ENCODE data around the gene SLC26A2.

The SLC26A2 gene

DNA sequence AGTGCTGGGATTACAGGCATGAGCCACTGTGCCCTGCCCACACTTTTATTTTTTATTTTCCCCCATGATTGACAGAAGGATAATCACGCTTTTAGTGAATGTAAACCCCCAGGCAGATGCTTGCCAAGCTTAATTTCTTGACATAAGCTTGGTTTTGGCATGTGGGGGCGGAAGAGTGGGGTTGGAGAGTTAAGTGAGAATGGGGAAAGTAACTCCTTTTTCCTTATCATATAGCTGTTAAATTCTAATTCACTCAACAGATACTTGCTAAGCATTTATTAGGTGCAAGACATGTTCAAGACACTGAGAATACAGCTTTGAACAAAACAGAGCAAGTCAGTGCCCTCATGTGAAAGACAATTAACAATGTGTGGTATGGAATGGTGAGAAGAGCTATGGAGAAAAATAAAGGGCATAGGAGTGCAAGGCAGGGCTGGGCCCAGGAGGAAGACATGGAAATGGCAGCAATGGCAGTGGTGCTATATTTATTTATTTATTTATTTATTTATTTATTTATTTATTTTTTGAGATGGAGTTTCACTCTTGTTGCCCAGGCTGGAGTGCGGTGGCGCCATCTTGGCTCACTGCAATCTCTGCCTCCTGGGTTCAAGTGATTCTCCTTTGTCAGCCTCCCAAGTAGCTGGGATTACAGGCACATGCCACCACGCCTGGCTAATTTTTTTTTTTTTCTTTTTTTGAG, 2.2 kb downstream of the SLC26A2 start:
- DNase-seq (ENCODE audit: low read depth in 2 of 2) = no peak

DNA sequence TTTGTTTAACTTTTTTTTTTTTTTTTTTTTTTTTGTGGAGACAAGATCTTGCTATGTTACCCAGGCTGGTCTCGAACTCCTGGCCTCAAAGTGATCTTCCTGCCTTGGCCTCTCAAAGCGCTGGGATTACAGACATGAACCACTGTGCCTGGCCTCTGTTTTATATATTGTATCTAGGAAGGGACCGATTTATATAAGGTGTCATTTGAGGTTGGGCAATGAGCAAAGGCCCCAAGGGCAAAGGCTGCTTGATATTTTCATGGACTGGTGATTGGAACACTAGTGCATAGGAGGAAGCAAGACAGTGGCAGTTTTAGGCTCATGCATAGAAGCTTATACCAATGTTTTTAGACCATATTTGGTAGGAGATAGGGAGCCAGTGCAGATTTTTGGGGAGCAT, 3.2 kb downstream of the SLC26A2 start:
- no peak for DNase-seq (ENCODE audit: low read depth in 2 of 2)

DNA sequence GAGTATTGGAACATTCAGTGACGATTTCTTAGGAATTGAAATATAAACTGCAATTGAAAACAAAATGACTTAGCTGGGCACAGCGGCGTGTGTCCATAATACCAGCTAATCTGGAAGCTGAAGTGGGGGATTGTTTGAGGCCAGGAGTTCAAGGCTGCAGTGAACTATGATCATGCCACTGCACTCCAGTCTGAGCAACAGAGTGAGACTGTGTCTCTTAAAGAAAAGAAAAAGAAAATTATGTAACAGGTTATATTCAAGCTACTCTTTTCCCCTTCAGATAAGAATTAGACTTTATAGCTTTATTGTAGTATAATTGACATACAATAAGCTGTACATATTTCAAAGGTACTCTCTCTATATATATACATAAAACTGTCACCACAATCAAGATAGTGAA, 6.4 kb downstream of the SLC26A2 start:
- no peak for DNase-seq (ENCODE audit: low read depth in 2 of 2)

DNA sequence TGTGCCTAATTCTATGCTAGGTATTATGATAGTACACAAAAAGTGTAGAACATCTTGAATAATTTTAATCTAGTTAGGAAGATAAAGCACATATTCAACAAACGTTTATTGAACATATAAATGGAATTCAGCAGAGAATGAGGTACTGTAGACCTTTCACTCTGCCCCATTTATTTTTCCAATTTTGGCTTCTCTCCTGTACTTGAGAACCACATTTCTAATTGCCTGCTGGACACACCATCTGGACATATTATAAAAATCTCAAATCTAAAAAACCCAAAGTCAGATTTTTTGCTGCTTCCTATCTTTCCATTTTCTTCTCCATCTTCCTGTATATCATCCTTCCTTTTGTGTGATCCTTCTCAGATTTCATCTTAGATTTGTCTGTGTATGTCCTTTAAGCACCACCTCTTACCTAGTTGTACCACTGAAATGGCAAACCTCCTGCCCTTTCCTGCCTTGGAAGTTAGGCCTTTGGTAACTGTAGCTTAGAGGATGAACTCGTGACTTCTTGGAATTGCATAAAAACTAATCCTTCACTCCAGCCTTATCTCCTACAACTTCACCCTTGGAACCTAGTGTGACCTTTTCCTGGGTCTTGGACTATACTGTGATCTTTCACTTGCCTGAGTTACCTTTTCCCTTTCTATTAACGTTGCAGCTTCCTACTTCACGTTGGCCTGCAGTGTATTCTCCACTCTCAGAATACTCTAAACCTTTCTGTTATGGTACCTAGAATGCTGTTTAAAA, 8.8 kb downstream of the SLC26A2 start:
- DNase-seq (ENCODE audit: low read depth in 2 of 2) = no peak

DNA sequence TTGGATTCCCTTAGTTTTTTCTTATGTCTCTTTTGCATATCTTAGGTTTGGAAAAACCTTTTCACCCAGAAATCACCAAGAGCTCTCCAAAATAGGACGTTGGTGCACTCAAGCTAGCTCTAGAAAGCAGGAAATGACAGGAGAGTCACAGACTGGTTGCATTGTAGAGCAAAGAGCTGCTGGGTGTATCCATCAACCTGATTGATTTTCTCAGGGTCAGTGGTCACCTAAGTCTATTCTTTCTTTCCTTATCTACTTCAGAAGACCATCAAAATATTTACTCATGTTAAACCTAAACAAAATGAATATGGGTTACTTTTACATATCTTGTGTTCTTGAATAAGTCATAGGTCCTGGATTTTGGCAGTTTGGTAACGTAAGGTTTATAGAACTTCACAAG, 14.9 kb downstream of the SLC26A2 start:
- DNase-seq (ENCODE audit: low read depth in 2 of 2) = no peak

DNA sequence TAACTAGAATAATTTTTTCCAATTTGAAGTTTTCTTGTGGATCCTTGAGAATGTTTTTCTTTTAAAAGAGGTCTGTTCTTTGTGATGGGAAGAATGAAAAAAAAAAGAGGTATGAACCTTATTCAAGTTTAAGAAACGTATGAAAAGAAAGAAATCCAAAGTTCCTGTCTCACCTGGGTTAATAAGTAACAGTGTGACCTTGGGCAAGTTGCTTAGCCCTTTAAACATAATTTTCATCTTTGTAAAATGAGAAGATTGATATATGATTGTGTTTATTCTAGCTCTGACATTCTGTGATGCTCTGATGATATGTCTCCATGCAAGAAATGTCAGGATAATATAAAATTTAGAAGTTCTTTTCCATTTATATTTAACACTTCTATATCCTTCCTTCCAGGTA, 19.3 kb downstream of the SLC26A2 start:
- no peak for DNase-seq (ENCODE audit: low read depth in 2 of 2)

DNA sequence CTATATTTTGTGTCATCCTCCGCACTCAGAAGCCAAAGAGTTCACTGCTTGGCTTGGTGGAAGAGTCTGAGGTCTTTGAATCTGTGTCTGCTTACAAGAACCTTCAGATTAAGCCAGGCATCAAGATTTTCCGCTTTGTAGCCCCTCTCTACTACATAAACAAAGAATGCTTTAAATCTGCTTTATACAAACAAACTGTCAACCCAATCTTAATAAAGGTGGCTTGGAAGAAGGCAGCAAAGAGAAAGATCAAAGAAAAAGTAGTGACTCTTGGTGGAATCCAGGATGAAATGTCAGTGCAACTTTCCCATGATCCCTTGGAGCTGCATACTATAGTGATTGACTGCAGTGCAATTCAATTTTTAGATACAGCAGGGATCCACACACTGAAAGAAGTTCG, 20.6 kb downstream of the SLC26A2 start:
- no peak for DNase-seq (ENCODE audit: low read depth in 2 of 2)

DNA sequence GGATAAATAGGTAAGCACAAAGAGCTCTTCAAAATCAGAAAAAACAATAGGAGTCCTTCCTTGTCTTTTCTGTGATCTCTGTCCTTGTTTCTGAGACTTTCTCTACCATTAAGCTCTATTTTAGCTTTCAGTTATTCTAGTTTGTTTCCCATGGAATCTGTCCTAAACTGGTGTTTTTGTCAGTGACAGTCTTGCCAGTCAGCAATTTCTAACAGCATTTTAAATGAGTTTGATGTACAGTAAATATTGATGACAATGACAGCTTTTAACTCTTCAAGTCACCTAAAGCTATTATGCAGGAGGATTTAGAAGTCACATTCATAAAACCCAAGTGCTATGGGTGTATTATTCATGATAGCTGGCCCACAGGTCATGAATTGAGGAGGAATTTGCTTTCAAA, 21.9 kb downstream of the SLC26A2 start:
- DNase-seq (ENCODE audit: low read depth in 2 of 2) = no peak

DNA sequence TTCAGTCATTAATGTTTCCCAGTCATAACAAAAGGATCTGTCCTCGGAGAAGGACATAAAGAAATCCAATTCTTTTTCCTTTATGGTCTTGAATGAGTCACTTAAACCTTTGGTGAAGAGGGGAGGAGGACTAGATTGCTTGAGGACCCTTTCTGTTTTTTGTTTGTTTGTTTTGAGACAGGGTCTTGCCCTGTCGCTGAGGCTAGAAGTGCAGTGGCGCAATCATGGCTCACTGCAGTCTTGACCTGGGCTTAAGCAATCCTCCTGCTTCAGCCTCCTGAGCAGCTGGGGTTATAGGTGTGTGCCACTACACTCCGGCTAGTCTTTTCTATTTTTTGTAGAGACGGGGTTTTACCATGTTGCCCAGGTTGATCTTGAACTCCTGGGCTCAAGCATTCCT, 27.6 kb downstream of the SLC26A2 start:
- DNase-seq (ENCODE audit: low read depth in 2 of 2) = no peak

DNA sequence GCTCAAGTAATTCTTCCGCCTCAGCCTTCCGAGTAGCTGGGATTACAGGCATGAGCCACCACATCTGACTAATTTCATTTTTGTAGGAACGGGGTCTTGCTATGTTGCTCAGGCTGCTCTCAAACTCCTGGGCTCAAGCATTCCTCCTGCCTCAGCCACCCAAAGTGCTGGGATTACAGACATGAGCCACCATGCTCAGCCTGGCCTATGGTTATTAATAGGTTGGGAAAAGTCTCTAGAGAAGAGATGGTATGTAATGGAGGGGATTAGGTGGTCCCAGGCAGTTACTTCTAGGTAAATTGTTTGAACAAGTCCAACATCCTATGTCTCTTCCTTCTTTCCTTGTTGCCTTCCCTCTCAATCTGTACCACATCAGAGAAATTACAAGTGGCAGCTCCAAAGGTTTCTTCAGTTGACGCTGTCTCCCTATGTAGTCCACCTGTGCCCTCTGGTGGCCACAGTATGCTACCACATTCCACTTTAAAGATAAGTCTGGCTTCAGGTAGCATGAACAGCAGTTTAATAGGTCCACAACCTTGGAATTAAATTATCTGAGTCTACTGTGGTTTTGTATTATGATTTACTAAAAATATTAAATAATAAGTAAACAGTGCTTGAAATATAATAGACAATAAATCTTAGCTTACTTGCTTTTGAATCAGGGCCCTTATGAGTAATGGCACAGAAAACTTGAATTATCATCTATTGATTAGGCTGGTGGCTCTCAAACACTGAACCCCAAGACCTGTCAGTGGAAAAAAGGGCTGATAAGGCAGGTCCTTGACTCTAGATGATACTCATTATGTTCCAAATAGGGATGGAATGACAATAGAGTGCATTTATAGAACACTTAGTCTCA, 30.2 kb downstream of the SLC26A2 start:
- peak; percentile 41 to 42 for DNase-seq (ENCODE audit: low read depth in 2 of 2)

DNA sequence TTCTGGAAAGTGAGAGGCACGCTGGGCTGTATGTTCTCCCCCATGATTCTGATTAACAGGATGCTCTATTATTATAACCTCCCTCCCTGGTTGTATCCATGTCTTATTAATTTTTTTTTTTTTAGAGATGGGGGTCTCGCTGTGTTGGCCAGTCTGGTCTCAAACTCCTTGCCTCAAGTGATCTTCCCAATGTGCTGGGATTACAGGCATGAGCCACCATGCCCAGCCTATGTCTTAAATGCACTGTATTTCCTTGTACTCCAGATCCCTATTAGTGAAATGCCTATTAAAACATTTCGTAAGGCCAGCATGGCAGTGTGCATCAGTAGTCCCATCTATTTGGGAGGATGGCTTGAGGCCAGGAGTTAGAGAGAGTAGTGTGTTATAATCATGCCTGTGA, 32.9 kb downstream of the SLC26A2 start:
- DNase-seq (ENCODE audit: low read depth in 2 of 2) = no peak

DNA sequence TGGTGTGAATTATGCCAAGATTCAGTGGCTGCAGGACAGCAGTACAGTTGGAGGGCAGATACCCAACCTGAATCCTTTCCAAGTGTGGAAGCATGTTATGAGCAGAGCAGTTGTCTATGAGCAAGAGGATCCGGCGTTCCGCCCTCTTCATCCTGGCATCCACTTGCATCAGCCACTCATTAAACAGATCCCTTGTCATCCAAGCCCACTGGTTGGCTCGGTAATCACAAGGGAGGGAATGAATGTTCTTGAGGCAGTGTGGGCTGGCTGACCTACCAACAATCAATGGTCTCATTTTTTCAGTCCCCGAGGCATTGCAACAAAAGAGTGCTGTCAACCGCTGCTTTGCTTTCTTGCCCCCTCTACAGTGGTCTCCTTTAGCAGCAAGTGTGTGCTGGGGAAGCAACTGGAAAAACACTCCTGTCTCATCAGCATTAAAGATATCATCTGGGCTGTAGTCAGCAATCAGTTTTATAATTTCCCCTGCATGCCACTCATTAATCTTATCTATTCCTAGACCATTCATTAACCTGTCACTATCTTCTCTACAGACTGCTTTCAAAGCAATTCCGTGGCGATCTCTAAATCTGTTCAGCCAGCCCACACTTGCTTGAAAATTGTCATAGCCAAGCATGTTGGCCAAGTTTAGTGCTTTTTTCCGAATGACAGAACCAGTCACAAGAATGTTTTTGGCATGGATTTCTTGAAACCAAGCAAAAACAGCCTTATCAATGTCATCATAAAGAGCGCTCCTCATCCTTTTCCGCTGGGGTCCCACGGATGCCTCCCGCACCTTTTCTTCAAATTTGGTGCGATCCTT, 35.0 kb downstream of the SLC26A2 start:
- DNase-seq (ENCODE audit: low read depth in 2 of 2) = no peak

DNA sequence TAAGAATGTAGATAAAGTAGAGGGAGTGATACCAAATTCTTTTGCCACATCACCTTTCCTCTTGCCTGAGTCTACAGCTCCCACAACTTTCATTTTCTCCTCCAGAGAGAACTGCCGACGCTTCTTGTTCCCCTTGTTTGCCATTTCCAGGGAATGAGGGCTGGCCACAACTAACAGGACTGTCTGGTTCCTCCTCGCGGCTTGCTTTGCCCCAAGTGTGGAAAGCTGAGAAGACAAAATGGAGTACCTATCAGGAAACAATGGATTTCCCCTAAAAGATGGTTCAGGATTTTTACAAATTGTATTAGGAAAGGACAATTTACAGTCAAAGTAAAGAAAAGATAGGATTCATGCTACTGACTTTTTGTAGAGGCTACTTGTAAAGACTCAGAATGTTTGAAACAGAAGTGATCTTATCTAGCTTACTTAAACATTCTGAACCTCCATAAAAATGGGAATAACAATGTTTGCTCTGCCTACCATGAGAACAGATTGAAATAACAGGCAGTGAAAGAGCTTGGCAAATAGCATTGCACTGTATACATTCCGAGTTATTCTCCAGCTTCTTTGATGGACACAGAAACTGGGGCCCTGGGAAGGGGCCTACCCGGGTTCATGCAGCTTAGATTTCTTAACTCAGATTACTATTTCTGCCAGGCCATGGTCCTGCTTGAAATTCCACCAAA, 35.8 kb downstream of the SLC26A2 start:
- DNase-seq (ENCODE audit: low read depth in 2 of 2) = no peak

DNA sequence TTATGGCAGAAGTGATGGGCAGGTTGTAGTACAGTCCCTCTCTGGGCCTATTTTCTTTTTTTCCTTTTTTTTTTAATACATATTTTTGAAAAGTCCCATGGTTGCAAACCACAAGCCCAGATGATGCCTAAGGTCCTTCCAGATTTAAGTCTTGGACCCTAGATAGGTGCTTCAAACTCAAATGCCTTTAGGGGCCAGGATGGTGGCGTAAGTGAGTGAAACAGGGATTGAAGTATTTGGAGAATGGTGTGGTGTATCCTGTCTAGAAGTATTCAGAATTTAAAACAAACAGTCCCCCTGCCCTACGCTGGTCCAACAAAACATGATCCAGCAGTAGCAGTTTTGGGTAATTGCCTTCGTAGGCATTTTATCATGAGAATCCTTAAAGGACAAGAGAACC, 37.7 kb downstream of the SLC26A2 start:
- DNase-seq (ENCODE audit: low read depth in 2 of 2) = no peak

DNA sequence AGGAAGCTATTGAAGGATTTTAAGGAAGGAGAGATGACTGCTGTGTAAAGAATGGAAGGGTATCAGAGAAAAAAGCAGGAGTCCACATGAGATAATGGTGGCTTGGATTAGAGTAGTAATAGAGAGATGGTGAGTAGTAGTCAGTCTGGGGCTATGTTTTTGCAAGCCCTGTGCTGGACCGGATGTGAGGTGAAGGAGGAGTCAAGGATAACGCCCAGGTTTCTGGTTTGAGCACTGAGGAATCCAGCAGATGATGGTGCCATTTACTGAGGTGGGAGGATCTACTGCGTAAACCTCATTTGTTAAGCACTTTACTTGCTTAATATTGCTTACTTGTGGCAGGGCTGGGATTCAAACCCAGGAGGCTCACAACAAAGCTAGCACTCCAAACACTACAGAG, 38.8 kb downstream of the SLC26A2 start:
- no peak for DNase-seq (ENCODE audit: low read depth in 2 of 2)

DNA sequence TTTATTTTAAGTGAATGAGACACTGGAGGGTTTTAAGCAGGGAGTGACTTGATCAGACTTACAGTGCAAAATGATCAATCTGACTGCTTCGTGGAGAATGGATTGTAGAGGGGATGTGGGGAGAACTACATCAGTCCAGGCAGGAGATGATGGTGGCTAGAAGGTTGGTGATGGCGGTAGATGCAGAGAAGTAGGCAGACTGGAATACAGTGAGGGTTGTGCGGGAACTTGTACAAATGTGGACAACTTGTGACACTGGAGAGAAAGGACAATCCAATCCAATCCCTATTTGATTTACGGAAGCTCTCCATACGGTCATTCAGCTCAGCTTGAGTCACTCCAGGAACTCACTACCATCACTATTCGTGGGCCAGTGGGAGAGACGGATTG, 39.3 kb downstream of the SLC26A2 start:
- no peak for DNase-seq (ENCODE audit: low read depth in 2 of 2)

DNA sequence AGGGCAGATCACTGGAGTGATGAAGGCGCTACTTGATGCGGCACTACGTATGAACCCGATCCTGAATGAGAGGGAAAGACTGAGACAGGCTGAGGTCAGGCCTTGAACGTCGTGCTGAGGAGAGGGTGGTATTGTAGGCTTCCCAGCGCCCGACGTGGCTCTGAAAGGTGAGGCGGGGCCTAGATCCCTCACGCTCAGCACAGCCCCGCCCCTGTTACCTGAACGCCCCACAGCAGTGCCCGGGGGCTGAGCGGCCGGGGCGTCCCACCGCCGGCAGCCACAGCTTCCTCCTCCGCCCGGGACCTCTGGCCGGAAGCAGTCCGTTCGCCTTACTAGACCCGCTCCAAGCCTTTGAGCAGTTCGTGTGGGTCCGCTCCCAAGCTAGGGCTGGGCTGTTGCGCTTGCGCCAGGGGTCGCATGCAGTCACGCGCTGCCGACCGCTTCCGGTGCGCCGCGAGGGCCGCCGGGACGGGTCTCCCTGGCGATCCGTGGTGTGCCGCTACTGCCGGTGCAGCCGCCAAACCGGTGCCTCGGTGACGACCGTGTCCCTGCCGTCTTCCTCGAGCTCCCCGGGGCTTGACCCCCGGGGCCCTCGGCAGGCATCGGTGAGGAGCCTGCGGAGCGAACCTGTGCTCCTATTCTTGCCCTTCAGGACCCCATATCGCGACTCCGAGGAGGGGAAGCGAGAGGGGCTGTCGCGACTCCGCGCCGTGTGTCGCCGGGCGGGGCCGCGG, 39.9 kb downstream of the SLC26A2 start, which contains the start of the genes HMGXB3 and TIGD6:
Gene HMGXB3, plus strand, starts transcription at position 484 of the 734 bp plus-strand sequence. CDS start 4,114 bp downstream, outside the sequence.
Gene TIGD6, minus strand, starts transcription at position 399 of the 734 bp plus-strand sequence. CDS start 4,306 bp downstream, outside the sequence.
- peak; percentile 78 to 88 for DNase-seq (ENCODE audit: low read depth in 2 of 2)

DNA sequence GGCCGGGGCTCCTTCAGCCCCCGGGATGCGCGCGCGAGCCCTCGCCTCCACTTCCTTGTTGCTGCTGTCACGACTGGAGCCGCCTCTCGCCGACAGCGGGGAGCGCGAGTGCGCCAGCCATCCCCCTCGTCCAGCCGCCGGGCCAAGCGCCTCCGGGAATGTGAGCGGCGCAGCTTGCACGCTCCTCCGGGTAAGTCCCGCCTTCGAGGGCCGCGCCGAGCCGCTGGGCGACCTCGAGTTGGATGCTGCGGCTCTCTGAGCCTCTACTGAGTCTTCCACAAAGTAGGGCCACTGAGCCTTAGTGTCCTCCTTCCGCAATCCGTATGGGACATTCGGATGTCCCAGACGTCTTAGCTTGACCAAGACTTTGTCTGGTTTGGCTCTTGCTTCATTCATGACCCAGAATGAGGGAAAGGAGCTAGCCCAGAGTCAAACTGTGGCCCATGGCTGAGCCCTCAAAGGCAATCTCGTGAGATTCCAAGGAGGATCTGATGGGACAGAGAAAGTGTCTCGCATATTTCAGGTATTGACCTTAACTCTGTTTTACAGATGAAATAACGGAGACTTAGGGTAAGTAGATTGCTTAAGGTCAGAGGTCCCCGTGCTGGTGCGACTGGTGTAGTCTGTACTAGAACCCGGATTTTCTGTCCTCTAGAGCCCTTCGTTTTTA, 40.6 kb downstream of the SLC26A2 start:
- peak; percentile 15 to 27 for DNase-seq (ENCODE audit: low read depth in 2 of 2)

DNA sequence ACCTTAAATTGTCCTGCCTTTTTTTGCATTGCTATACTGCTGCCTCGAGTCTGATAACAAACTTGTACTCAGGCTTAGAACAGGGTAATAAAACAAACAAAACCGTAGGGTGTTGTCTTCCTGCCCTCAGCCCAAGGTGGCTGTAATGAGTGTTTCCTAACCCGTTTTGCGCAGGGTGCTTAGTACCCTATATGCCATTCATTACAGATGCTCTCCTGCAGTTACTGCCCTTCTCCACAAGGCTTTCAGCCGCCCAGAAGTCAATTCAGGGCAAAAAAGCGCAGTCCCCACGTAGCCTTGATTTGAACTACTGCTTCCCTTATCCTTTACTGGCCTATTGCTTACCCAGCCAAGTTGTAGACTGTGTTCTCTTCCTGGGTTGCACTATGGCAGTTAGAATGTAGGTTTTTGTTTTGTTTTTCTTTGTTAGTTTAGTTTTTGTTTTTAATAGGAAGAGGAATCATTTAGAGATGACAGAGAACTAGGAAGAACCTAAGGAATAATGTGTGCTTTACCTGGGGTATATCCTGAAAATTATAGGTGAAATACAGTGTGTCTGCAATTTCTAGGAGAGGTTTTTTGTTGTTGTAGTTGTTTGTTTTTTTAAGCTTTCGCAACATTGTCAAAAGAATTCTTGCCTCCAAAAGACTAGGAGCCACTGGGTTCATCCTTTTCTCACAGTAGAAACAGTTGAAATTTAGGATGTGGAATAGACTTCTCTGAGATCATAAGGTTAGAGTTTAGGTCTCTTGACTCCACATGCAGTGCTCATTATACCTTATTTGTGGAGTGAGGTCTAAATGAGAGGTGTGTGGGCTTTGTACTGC, 41.3 kb downstream of the SLC26A2 start:
- DNase-seq (ENCODE audit: low read depth in 2 of 2) = peak; percentile 23 to 48
